Natural killer cell treated with Interleukin-12 subunit alpha and Interleukin-12 subunit beta and Interleukin-15 and Interleukin-18, amount 100 ng/mL, for 72 hours (primary cell): ENCODE data around the gene PMM1. TPM values are rescaled to one million over a fixed set of nuclear protein-coding genes. Genes with fewer than 3 reads are reported as not detected.

Experiments used
- ATAC-seq, 2 donors: fragments of 150-1000 bp; cut with Tn5 transposase in 1 of 2; sonication (Bioruptor Pico), chemical (Tn5 transposase) in 1 of 2; 2 replicates each; pipeline ENCODE4 v1.10.0; 2021
- DNase-seq: peaks from one replicate; pipeline ENCODE4 v3.0.0; 2022; ENCODE audit warnings: low spot score
- H3K27ac Mint-ChIP-seq, 2 donors: 1 replicate in 1 of 2; 2 replicates in 1 of 2; pipeline ENCODE4 v1.8.0; 2022; ENCODE audit warnings: mixed read lengths in 2 of 2, mild to moderate bottlenecking in 1 of 2, moderate library complexity in 1 of 2
- H3K27me3 Mint-ChIP-seq, 2 donors: 1 replicate in 1 of 2; 2 replicates in 1 of 2; pipeline ENCODE4 v1.8.0; 2022; ENCODE audit warnings: mixed read lengths in 2 of 2
- H3K36me3 Mint-ChIP-seq: one replicate; pipeline ENCODE4 v1.8.0; 2022; ENCODE audit warnings: mixed read lengths
- H3K4me1 Mint-ChIP-seq, 2 donors: 1 replicate in 1 of 2; 2 replicates in 1 of 2; pipeline ENCODE4 v1.8.0; 2022; ENCODE audit warnings: low read depth in 2 of 2, mixed read lengths in 2 of 2, mild to moderate bottlenecking in 1 of 2
- H3K4me3 Mint-ChIP-seq: one replicate; pipeline ENCODE4 v1.8.0; 2022; ENCODE audit warnings: mixed read lengths
- H3K9me3 Mint-ChIP-seq: 2 replicates; pipeline ENCODE4 v1.8.0; 2022; ENCODE audit warnings: mixed read lengths
- total RNA-seq, 2 donors: library from RNA; stranded (reverse); gene quantifications; one replicate each; pipeline ENCODE4 v1.2.3, GENCODE V29; 2022

PMM1 gene
- total RNA-seq, 2 donors from 2014 or later, result 33.3 to 50.3 TPM

- peaks cover 6% of the 10 kb centered on the region for H3K36me3 Mint-ChIP-seq
- no peaks in the 10 kb centered on the region for H3K27me3 Mint-ChIP-seq
- no peak overlapping the region for H3K4me3 Mint-ChIP-seq
- peaks cover 4 to 5% of the 10 kb centered on the region in 2 donors for H3K4me1 Mint-ChIP-seq
- no peak overlapping the region for H3K27ac Mint-ChIP-seq
- ATAC-seq (no peak), DNase-seq (no peak)
- H3K9me3 Mint-ChIP-seq, result no peaks in the 10 kb centered on the region
Observed at GRCh38 chr22:41531715-41532477, 57.7 kb downstream of the PMM1 start.

- no peaks in the 10 kb centered on the region for H3K9me3 Mint-ChIP-seq
- H3K36me3 Mint-ChIP-seq, result peaks cover 6% of the 10 kb centered on the region
- ATAC-seq (no peak), DNase-seq (no peak)
- H3K27ac Mint-ChIP-seq, result peak overlapping the region in 1 of 2 donors; percentile 43
- H3K4me1 Mint-ChIP-seq, result peaks cover 4 to 9% of the 10 kb centered on the region in 2 donors
- no peak overlapping the region for H3K4me3 Mint-ChIP-seq
- no peaks in the 10 kb centered on the region for H3K27me3 Mint-ChIP-seq
Observed at GRCh38 chr22:41530890-41531714, 58.5 kb downstream of the PMM1 start.

GRCh38 chr22:41528938-41529561, 60.6 kb downstream of the PMM1 start:
- H3K27ac Mint-ChIP-seq, result no peak overlapping the region
- H3K4me1 Mint-ChIP-seq, result peaks cover 4 to 11% of the 10 kb centered on the region in 2 donors
- ATAC-seq, result no peak

GRCh38 chr22:41528132-41528766, 61.4 kb downstream of the PMM1 start:
- Mint-ChIP-seq H3K27me3 (no peaks in the 10 kb centered on the region), H3K4me3 (no peak overlapping the region), H3K27ac (no peak overlapping the region), H3K4me1 (peaks cover under 1 to 9% of the 10 kb centered on the region in 2 donors), H3K36me3 (peaks cover 6% of the 10 kb centered on the region), H3K9me3 (no peaks in the 10 kb centered on the region)
- DNase-seq (no peak), ATAC-seq (no peak)

More at GRCh38 chr22:41528938-41529561, 60.6 kb downstream of the PMM1 start:
- Mint-ChIP-seq H3K9me3 (no peaks in the 10 kb centered on the region), H3K27me3 (no peaks in the 10 kb centered on the region), H3K36me3 (peaks cover 6% of the 10 kb centered on the region), H3K4me3 (no peak overlapping the region)
- no peak for DNase-seq

Other genes with a start within 250 kb of the PMM1 start
- gene TEF, start 207.9 kb downstream of the PMM1 start, total RNA-seq, result 1 to 10 TPM; 3.8 to 4.3 TPM
- gene TOB2, start 143.0 kb downstream of the PMM1 start, total RNA-seq, result 10 to 100 TPM; 31.7 to 45.4 TPM
- 10 to 100 TPM; 58.7 to 83.8 TPM for gene PHF5A, start 121.1 kb downstream of the PMM1 start, total RNA-seq
- gene ACO2, start 120.7 kb downstream of the PMM1 start, total RNA-seq, result 100 to 1,000 TPM; 109 to 113 TPM
- 10 to 100 TPM; 42.5 to 84.0 TPM for gene POLR3H, start 45.4 kb downstream of the PMM1 start, total RNA-seq
- not detected for gene CSDC2, start 28.8 kb downstream of the PMM1 start, total RNA-seq
- gene DESI1, start 31.2 kb upstream of the PMM1 start, total RNA-seq, result 100 to 1,000 TPM in 1 of 2 donors, 10 to 100 TPM in 1; 54.2 to 120 TPM
- 100 to 1,000 TPM; 276 to 305 TPM for gene XRCC6, start 31.5 kb upstream of the PMM1 start, total RNA-seq
- gene SNU13, start 99.0 kb upstream of the PMM1 start, total RNA-seq, result 100 to 1,000 TPM; 167 to 249 TPM
- 10 to 100 TPM; 20.2 to 82.7 TPM for gene MEI1, start 109.7 kb upstream of the PMM1 start, total RNA-seq
- 10 to 100 TPM; 25.1 to 26.3 TPM for gene CCDC134, start 210.8 kb upstream of the PMM1 start, total RNA-seq
- 100 to 1,000 TPM; 205 to 211 TPM for gene SREBF2, start 243.3 kb upstream of the PMM1 start, total RNA-seq